ENCODE data around the gene OR8I2. TPM values are rescaled to one million over a fixed set of nuclear protein-coding genes. Genes with fewer than 3 reads are reported as not detected.
"Not testable (repeated sequence)": the region's sequence is repeated elsewhere in the genome, so short reads cannot be mapped to it uniquely, and the experiment has no call there.

The OR8I2 gene
- total and polyA plus RNA-seq, 4 donors = not detected

DNA sequence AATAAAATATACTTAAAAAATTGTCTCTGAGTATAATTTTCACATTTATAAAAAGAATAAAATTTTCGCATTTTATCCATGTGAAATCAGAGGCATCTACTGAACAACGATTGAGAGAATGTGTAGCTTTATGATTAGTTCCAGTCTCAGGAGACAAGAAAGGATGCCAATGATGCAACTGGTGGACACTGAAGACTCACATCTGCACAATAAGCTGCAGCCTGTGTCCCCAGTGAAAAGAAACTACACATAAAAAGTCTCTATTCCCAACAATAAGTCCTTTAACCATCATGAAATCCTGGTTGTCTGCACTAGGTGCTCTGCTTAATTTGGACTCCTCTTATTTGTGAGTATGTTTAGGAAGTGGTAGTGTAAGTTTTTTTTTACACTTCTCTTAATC is 43.6 kb upstream of the OR8I2 start (continued):
- TF ChIP-seq, protein P1, sequence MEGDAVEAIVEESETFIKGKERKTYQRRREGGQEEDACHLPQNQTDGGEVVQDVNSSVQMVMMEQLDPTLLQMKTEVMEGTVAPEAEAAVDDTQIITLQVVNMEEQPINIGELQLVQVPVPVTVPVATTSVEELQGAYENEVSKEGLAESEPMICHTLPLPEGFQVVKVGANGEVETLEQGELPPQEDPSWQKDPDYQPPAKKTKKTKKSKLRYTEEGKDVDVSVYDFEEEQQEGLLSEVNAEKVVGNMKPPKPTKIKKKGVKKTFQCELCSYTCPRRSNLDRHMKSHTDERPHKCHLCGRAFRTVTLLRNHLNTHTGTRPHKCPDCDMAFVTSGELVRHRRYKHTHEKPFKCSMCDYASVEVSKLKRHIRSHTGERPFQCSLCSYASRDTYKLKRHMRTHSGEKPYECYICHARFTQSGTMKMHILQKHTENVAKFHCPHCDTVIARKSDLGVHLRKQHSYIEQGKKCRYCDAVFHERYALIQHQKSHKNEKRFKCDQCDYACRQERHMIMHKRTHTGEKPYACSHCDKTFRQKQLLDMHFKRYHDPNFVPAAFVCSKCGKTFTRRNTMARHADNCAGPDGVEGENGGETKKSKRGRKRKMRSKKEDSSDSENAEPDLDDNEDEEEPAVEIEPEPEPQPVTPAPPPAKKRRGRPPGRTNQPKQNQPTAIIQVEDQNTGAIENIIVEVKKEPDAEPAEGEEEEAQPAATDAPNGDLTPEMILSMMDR (IDR thresholded peaks at IDR 0.05; ENCODE audit: low read depth, low read length, missing input control) = no peak
- TF ChIP-seq HNF4A (conservative IDR thresholded peaks at IDR 0.05) (no peak), JUND (IDR thresholded peaks at IDR 0.05) (no peak), YY1 (IDR thresholded peaks at IDR 0.05) (no peak)

DNA sequence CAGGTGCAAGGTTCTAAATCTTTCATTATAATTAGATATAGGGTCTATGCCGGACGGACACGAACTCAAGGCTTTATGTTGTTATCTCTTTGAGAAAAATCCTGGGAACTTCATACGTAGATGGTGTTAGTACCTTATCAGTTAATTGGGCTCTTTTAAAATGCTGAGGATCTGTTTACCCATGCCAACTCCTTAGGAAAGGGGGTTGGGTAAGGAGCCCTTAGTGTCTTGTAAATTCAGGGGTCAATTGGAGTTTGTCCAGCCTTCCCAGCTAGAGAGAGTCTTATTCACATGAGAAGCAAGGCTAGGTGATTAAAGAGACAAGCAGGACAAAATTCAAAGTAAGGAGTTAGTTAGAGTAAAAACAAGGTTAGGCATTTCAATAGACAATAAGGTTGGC is 36.7 kb upstream of the OR8I2 start:
- H3K36me3 ChIP-seq (ENCODE audit: control insufficient read depth in 4 of 4, insufficient read depth in 3 of 4, low read depth in 1 of 4, low read length in 3 of 4); H3K27me3 ChIP-seq (ENCODE audit: control insufficient read depth in 4 of 4, insufficient read depth in 4 of 4, low read length in 3 of 4); H3K27ac ChIP-seq (ENCODE audit: low read depth in 1 of 2, low read length in 2 of 2); DNase-seq (ENCODE audit: low spot score); H3K9ac ChIP-seq (ENCODE audit: low read depth in 1 of 2, low read length in 2 of 2); H3K9me3 ChIP-seq (ENCODE audit: control insufficient read depth in 4 of 4, low read length in 3 of 4); H3K4me3 ChIP-seq (ENCODE audit: low read depth in 1 of 3, low read length in 3 of 3); H3K4me1 ChIP-seq (ENCODE audit: control insufficient read depth in 4 of 4, insufficient read depth in 4 of 4, low read length in 3 of 4): not testable (repeated sequence)
- 22% methylated on average over 4 of the region's 4 CpGs for WGBS

DNA sequence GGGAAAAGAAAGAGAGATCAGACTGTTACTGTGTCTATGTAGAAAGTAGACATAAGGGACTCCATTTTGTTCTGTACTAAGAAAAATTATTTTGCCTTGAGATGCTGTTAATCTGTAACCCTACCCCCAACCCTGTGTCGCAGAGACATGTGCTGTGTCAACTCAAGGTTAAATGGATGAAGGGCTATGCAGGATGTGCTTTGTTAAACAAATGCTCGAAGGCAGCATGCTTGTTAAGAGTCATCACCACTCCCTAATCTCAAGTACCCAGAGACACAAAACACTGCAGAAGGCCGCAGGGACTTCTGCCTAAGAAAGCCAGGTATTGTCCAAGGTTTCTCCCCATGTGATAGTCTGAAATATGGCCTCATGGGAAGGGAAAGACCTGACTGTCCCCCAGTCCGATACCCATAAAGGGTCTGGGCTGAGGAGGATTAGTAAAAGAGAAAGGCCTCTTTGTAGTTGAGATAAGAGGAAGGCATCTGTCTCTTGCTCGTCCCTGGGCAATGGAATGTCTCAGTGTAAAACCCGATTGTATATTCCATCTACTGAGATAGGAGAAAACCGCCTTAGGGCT is 35.4 kb upstream of the OR8I2 start:
- H3K27ac ChIP-seq (ENCODE audit: low read depth in 1 of 2, low read length in 2 of 2); H3K9me3 ChIP-seq (ENCODE audit: control insufficient read depth in 4 of 4, low read length in 3 of 4); H3K27me3 ChIP-seq (ENCODE audit: control insufficient read depth in 4 of 4, insufficient read depth in 4 of 4, low read length in 3 of 4); H3K4me3 ChIP-seq (ENCODE audit: low read depth in 1 of 3, low read length in 3 of 3); H3K36me3 ChIP-seq (ENCODE audit: control insufficient read depth in 4 of 4, insufficient read depth in 3 of 4, low read depth in 1 of 4, low read length in 3 of 4); H3K9ac ChIP-seq (ENCODE audit: low read depth in 1 of 2, low read length in 2 of 2); H3K4me1 ChIP-seq (ENCODE audit: control insufficient read depth in 4 of 4, insufficient read depth in 4 of 4, low read length in 3 of 4); DNase-seq (ENCODE audit: low spot score): not testable (repeated sequence)
- 19% methylated on average over 7 of the region's 7 CpGs for WGBS

DNA sequence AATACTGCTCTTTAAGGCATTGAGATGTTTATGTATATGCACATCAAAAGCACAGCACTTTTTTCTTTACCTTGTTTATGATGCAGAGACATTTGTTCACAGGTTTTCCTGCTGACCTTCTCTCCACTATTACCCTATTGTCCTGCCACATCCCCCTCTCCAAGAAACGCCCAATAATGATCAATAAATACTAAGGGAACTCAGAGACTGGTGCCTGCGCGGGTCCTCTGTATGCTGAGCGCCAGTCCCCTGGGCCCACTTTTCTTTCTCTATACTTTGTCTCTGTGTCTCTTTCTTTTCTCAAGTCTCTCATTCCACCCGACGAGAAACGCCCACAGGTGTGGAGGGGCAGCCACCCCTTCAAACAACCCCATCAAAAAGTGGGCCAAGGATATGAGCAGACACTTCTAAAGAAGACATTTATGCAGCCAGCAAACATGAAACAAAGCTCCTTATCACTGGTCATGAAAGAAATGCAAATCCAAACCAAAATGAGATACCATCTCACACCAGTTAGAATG is 34.8 kb upstream of the OR8I2 start:
- not testable (repeated sequence) for H3K9me3 ChIP-seq (ENCODE audit: control insufficient read depth in 4 of 4, low read length in 3 of 4); H3K4me3 ChIP-seq (ENCODE audit: low read depth in 1 of 3, low read length in 3 of 3); H3K27ac ChIP-seq (ENCODE audit: low read depth in 1 of 2, low read length in 2 of 2); H3K27me3 ChIP-seq (ENCODE audit: control insufficient read depth in 4 of 4, insufficient read depth in 4 of 4, low read length in 3 of 4); H3K36me3 ChIP-seq (ENCODE audit: control insufficient read depth in 4 of 4, insufficient read depth in 3 of 4, low read depth in 1 of 4, low read length in 3 of 4); H3K4me1 ChIP-seq (ENCODE audit: control insufficient read depth in 4 of 4, insufficient read depth in 4 of 4, low read length in 3 of 4); H3K9ac ChIP-seq (ENCODE audit: low read depth in 1 of 2, low read length in 2 of 2); DNase-seq (ENCODE audit: low spot score)
- 69% methylated on average over 7 of the region's 7 CpGs for WGBS

DNA sequence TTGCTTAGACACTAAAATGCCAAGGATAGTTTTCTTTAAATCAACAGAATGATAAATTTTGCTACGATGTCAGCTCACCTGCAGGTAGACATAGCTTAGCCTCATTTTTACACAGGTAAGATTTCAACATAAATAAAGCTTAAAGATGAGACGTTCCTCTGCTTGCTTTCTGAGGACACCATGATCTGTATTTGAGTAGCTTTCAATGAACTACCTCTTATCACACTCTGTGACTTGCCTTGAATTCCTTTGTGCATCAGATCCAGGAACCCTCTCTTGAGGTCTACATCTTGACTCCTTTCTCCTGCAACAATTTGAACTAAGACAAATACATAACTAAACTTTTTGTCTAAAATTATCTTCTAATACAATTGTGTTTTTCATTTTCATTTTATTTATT is 26.1 kb upstream of the OR8I2 start:
- 49% methylated on average over 2 of the region's 2 CpGs for WGBS
- Histone ChIP-seq H3K9me3 (ENCODE audit: control insufficient read depth in 4 of 4, low read length in 3 of 4) (no peaks in the 10 kb centered on the region), H3K4me3 (ENCODE audit: low read depth in 1 of 3, low read length in 3 of 3) (no peak overlapping the region), H3K27ac (ENCODE audit: low read depth in 1 of 2, low read length in 2 of 2) (no peak overlapping the region), H3K4me1 (ENCODE audit: control insufficient read depth in 4 of 4, insufficient read depth in 4 of 4, low read length in 3 of 4) (no peaks in the 10 kb centered on the region), H3K27me3 (ENCODE audit: control insufficient read depth in 4 of 4, insufficient read depth in 4 of 4, low read length in 3 of 4) (no peaks in the 10 kb centered on the region), H3K36me3 (ENCODE audit: control insufficient read depth in 4 of 4, insufficient read depth in 3 of 4, low read depth in 1 of 4, low read length in 3 of 4) (no peaks in the 10 kb centered on the region), H3K9ac (ENCODE audit: low read depth in 1 of 2, low read length in 2 of 2) (no peak overlapping the region)
- DNase-seq (ENCODE audit: low spot score) = no peak
- TF ChIP-seq EGR1 (IDR thresholded peaks at IDR 0.05; ENCODE audit: low read depth in 2 of 2) (no peak), RAD21 (IDR thresholded peaks at IDR 0.05) (no peak), YY1 (IDR thresholded peaks at IDR 0.05) (no peak), RXRA (IDR thresholded peaks at IDR 0.05) (no peak), NR2F2 (IDR thresholded peaks at IDR 0.05) (no peak), TAF1 (conservative IDR thresholded peaks at IDR 0.05) (no peak), HNF4G (IDR thresholded peaks at IDR 0.05) (no peak), FOXA2 (IDR thresholded peaks at IDR 0.05) (no peak), GABPA (IDR thresholded peaks at IDR 0.05 in 1 of 2, conservative IDR thresholded peaks at IDR 0.05 in 1 of 2) (no peak)
- TF ChIP-seq, protein P2, sequence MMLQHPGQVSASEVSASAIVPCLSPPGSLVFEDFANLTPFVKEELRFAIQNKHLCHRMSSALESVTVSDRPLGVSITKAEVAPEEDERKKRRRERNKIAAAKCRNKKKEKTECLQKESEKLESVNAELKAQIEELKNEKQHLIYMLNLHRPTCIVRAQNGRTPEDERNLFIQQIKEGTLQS (IDR thresholded peaks at IDR 0.05) = no peak
- TF ChIP-seq, protein P3, sequence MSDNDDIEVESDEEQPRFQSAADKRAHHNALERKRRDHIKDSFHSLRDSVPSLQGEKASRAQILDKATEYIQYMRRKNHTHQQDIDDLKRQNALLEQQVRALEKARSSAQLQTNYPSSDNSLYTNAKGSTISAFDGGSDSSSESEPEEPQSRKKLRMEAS (IDR thresholded peaks at IDR 0.05) = no peak
- TF ChIP-seq, protein P4, sequence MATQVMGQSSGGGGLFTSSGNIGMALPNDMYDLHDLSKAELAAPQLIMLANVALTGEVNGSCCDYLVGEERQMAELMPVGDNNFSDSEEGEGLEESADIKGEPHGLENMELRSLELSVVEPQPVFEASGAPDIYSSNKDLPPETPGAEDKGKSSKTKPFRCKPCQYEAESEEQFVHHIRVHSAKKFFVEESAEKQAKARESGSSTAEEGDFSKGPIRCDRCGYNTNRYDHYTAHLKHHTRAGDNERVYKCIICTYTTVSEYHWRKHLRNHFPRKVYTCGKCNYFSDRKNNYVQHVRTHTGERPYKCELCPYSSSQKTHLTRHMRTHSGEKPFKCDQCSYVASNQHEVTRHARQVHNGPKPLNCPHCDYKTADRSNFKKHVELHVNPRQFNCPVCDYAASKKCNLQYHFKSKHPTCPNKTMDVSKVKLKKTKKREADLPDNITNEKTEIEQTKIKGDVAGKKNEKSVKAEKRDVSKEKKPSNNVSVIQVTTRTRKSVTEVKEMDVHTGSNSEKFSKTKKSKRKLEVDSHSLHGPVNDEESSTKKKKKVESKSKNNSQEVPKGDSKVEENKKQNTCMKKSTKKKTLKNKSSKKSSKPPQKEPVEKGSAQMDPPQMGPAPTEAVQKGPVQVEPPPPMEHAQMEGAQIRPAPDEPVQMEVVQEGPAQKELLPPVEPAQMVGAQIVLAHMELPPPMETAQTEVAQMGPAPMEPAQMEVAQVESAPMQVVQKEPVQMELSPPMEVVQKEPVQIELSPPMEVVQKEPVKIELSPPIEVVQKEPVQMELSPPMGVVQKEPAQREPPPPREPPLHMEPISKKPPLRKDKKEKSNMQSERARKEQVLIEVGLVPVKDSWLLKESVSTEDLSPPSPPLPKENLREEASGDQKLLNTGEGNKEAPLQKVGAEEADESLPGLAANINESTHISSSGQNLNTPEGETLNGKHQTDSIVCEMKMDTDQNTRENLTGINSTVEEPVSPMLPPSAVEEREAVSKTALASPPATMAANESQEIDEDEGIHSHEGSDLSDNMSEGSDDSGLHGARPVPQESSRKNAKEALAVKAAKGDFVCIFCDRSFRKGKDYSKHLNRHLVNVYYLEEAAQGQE (IDR thresholded peaks at IDR 0.05) = no peak

Data from liver (tissue), 9 donors.